DMS53 treated with DMSO at 0.1 percent for 48 hours (cell line): ENCODE data around the gene BCAS4.
"Not testable (repeated sequence)": the region's sequence is repeated elsewhere in the genome, so short reads cannot be mapped to it uniquely, and the experiment has no call there.

ENCODE experiments used
- DNase-seq: peaks from one replicate; lab custom pipeline; 2025; ENCODE audit not compliant: unreplicated experiment; lab: John Stamatoyannopoulos, UW

BCAS4 gene

GRCh38 chr20:50874111-50874757, 79.4 kb downstream of the BCAS4 start:
- DNase-seq = no peak

GRCh38 chr20:50874758-50875665, 80.2 kb downstream of the BCAS4 start:
- no peak for DNase-seq

- no peak for DNase-seq
These were observed 81.3 kb downstream of the BCAS4 start for GRCh38 chr20:50876063-50876685.

- DNase-seq = no peak
These were observed 82.0 kb downstream of the BCAS4 start for GRCh38 chr20:50876816-50877215.

- no peak for DNase-seq
These were observed 82.4 kb downstream of the BCAS4 start for GRCh38 chr20:50877232-50877743.

GRCh38 chr20:50879649-50880550, 85.0 kb downstream of the BCAS4 start:
- no peak for DNase-seq

- DNase-seq = not testable (repeated sequence)
These were observed 87.0 kb downstream of the BCAS4 start for GRCh38 chr20:50881759-50882424.

GRCh38 chr20:50883856-50884255, 89.0 kb downstream of the BCAS4 start:
- no peak for DNase-seq

- DNase-seq = no peak
These were observed 90.2 kb downstream of the BCAS4 start for GRCh38 chr20:50885068-50885467.

- DNase-seq = no peak
These were observed 90.9 kb downstream of the BCAS4 start for GRCh38 chr20:50885781-50886180.

- no peak for DNase-seq
These were observed 91.4 kb downstream of the BCAS4 start for GRCh38 chr20:50886184-50886790.

- DNase-seq = no peak
These were observed 92.7 kb downstream of the BCAS4 start for GRCh38 chr20:50887576-50887975.

GRCh38 chr20:50891138-50891537, 96.3 kb downstream of the BCAS4 start:
- no peak for DNase-seq

GRCh38 chr20:50892394-50892793, 97.5 kb downstream of the BCAS4 start:
- DNase-seq = no peak

- DNase-seq = no peak
These were observed 98.8 kb downstream of the BCAS4 start for GRCh38 chr20:50893620-50894019.

GRCh38 chr20:50895111-50895830, 100.4 kb downstream of the BCAS4 start:
- DNase-seq = peak; percentile 65

- no peak for DNase-seq
These were observed 103.6 kb downstream of the BCAS4 start for GRCh38 chr20:50898475-50898874.

GRCh38 chr20:50900261-50900660, 105.4 kb downstream of the BCAS4 start:
- peak; percentile 78 for DNase-seq

- DNase-seq = no peak
These were observed 106.4 kb downstream of the BCAS4 start for GRCh38 chr20:50901301-50901700.
